Keratinocyte (primary cell): Measurements from ENCODE around the gene DNAH10.

ENCODE experiments used
- EZH2 ChIP-seq: IDR thresholded peaks from one replicate; pipeline ENCODE4 v1.6.1; 2012; ENCODE audit warnings: inconsistent platforms, mild to moderate bottlenecking, low read length, moderate library complexity
- TF ChIP-seq, protein P1 (sequence below), 3 experiments: IDR thresholded peaks in 1 of 3; conservative IDR thresholded peaks in 1 of 3; optimal IDR thresholded peaks in 1 of 3; 2 replicates in 2 of 3; 3 replicates in 1 of 3; pipeline versions ENCODE3 to v1.5.1; 2011; ENCODE audit warnings: low read length in 3 of 3, mild to moderate bottlenecking in 3 of 3, moderate library complexity in 2 of 3, control low read depth in 1 of 3, inconsistent platforms in 1 of 3; ENCODE audit not compliant: insufficient read depth in 2 of 3; ENCODE audit errors: extremely low read depth in 1 of 3

DNA sequence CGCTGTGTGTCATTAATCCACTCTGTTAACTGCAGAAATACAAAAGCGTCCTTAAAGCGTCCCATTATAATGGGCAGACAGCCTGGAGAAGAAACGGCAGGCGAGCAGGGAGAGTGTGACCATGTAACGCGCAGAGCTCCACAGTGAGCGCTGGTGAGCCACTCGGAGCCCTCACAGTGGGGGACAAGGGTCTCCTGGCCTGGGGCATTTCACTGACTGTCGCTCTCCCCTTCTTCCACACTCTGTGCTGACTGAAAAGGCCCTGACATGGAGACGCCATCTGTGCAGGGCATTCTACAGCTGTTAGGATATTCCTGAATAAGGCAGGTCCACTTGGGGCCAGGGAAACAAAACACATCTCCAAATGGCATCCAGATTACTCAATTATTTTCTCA is 186.3 kb downstream of the DNAH10 start:
- TF ChIP-seq, protein P1, sequence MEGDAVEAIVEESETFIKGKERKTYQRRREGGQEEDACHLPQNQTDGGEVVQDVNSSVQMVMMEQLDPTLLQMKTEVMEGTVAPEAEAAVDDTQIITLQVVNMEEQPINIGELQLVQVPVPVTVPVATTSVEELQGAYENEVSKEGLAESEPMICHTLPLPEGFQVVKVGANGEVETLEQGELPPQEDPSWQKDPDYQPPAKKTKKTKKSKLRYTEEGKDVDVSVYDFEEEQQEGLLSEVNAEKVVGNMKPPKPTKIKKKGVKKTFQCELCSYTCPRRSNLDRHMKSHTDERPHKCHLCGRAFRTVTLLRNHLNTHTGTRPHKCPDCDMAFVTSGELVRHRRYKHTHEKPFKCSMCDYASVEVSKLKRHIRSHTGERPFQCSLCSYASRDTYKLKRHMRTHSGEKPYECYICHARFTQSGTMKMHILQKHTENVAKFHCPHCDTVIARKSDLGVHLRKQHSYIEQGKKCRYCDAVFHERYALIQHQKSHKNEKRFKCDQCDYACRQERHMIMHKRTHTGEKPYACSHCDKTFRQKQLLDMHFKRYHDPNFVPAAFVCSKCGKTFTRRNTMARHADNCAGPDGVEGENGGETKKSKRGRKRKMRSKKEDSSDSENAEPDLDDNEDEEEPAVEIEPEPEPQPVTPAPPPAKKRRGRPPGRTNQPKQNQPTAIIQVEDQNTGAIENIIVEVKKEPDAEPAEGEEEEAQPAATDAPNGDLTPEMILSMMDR (optimal IDR thresholded peaks at IDR 0.05 in 1 of 3, IDR thresholded peaks at IDR 0.05 in 1 of 3, conservative IDR thresholded peaks at IDR 0.05 in 1 of 3; ENCODE audit: extremely low read depth in 1 of 3, insufficient read depth in 2 of 3, low read length in 3 of 3): no peak
- no peak for TF ChIP-seq EZH2
